ENCODE results near the gene AKAP12.

The AKAP12 gene

GRCh38 chr6:151325075-151326050 is 85.6 kb downstream of the AKAP12 start:
- Histone ChIP-seq H3K4me2 (ENCODE audit: low read length, poor library complexity, severe bottlenecking) (peak overlapping the region; percentile 89), H3K14ac (ENCODE audit: low read length in 2 of 2) (peak overlapping the region in 1 of 2 experiments; percentile 37), H3K4ac (ENCODE audit: low read depth in 1 of 2, low read length in 2 of 2) (peak overlapping the region; percentile 57 to 85), H2BK12ac (ENCODE audit: low read length in 2 of 2) (peak overlapping the region; percentile 46 to 92), H2AFZ (ENCODE audit: low read depth, low read length) (no peak overlapping the region), H3K79me1 (replicated peaks; ENCODE audit: low read length, poor library complexity, severe bottlenecking) (peaks cover 17% of the 10 kb centered on the region), H2BK5ac (ENCODE audit: low read depth, low read length, poor library complexity, severe bottlenecking) (no peak overlapping the region), H3K27ac (ENCODE audit: low read length, poor library complexity, severe bottlenecking) (peak overlapping the region; percentile 24), H3K23ac (ENCODE audit: low read length in 2 of 2) (peak overlapping the region in 1 of 2 experiments; percentile 10), H3K4me3 (ENCODE audit: insufficient read depth in 1 of 2, low read depth in 1 of 2, low read length in 2 of 2) (peak overlapping the region; percentile 72 to 87), H4K8ac (ENCODE audit: low read length) (peak overlapping the region; percentile 19), H2BK15ac (ENCODE audit: low read depth, poor library complexity, severe bottlenecking) (peak overlapping the region; percentile 44), H3K18ac (ENCODE audit: low read depth in 1 of 2, low read length in 2 of 2) (peak overlapping the region; percentile 64 to 88), H2AK5ac (ENCODE audit: low read length, severe bottlenecking) (no peak overlapping the region), H4K91ac (ENCODE audit: low read length) (peak overlapping the region; percentile 18), H3K36me3 (ENCODE audit: control insufficient read depth in 1 of 2, insufficient read depth in 2 of 2, low read depth in 1 of 2, low read length in 2 of 2) (peaks cover 4% of the 10 kb centered on the region in 2 experiments), H3K9ac (ENCODE audit: low read length) (peak overlapping the region; percentile 92), H2BK120ac (ENCODE audit: low read depth, low read length) (peak overlapping the region; percentile 64), H3K4me1 (ENCODE audit: control insufficient read depth, insufficient read depth, low read depth, low read length) (peaks cover 12% of the 10 kb centered on the region), H3K9me3 (ENCODE audit: control insufficient read depth, low read length) (no peaks in the 10 kb centered on the region), H3K27me3 (ENCODE audit: control insufficient read depth in 1 of 2, insufficient read depth in 1 of 2, low read length in 2 of 2) (no peaks in the 10 kb centered on the region)
- peak; percentile 68 for DNase-seq
- 28% methylated on average over 40 of the region's 46 CpGs for WGBS

GRCh38 chr6:151326116-151326825 is 86.5 kb downstream of the AKAP12 start:
- Histone ChIP-seq H3K4me2 (ENCODE audit: low read length, poor library complexity, severe bottlenecking) (peak overlapping the region; percentile 89), H3K79me1 (replicated peaks; ENCODE audit: low read length, poor library complexity, severe bottlenecking) (peaks cover 13% of the 10 kb centered on the region), H3K4me3 (ENCODE audit: insufficient read depth in 1 of 2, low read depth in 1 of 2, low read length in 2 of 2) (peak overlapping the region in 1 of 2 experiments; percentile 87), H2BK120ac (ENCODE audit: low read depth, low read length) (peak overlapping the region; percentile 64), H3K9me3 (ENCODE audit: control insufficient read depth, low read length) (no peaks in the 10 kb centered on the region), H2BK15ac (ENCODE audit: low read depth, poor library complexity, severe bottlenecking) (no peak overlapping the region), H2BK12ac (ENCODE audit: low read length in 2 of 2) (no peak overlapping the region), H3K9ac (ENCODE audit: low read length) (peak overlapping the region; percentile 92), H4K91ac (ENCODE audit: low read length) (no peak overlapping the region), H3K27ac (ENCODE audit: low read length, poor library complexity, severe bottlenecking) (peak overlapping the region; percentile 24), H3K14ac (ENCODE audit: low read length in 2 of 2) (no peak overlapping the region), H2BK5ac (ENCODE audit: low read depth, low read length, poor library complexity, severe bottlenecking) (no peak overlapping the region), H2AFZ (ENCODE audit: low read depth, low read length) (no peak overlapping the region), H3K23ac (ENCODE audit: low read length in 2 of 2) (no peak overlapping the region), H2AK5ac (ENCODE audit: low read length, severe bottlenecking) (no peak overlapping the region), H3K4me1 (ENCODE audit: control insufficient read depth, insufficient read depth, low read depth, low read length) (peaks cover 12% of the 10 kb centered on the region), H3K36me3 (ENCODE audit: control insufficient read depth in 1 of 2, insufficient read depth in 2 of 2, low read depth in 1 of 2, low read length in 2 of 2) (peaks cover under 1 to 4% of the 10 kb centered on the region in 2 experiments), H3K18ac (ENCODE audit: low read depth in 1 of 2, low read length in 2 of 2) (no peak overlapping the region), H4K8ac (ENCODE audit: low read length) (no peak overlapping the region), H3K27me3 (ENCODE audit: control insufficient read depth in 1 of 2, insufficient read depth in 1 of 2, low read length in 2 of 2) (no peaks in the 10 kb centered on the region), H3K4ac (ENCODE audit: low read depth in 1 of 2, low read length in 2 of 2) (no peak overlapping the region)
- DNase-seq: no peak
- WGBS: 86% methylated on average over 6 of the region's 8 CpGs

- no peak overlapping the region for H2BK15ac ChIP-seq (ENCODE audit: low read depth, poor library complexity, severe bottlenecking)
- no peak overlapping the region for H3K14ac ChIP-seq (ENCODE audit: low read length in 2 of 2)
- no peak overlapping the region for H3K23ac ChIP-seq (ENCODE audit: low read length in 2 of 2)
- no peak overlapping the region for H2AFZ ChIP-seq (ENCODE audit: low read depth, low read length)
- no peak overlapping the region for H2BK12ac ChIP-seq (ENCODE audit: low read length in 2 of 2)
- H3K4ac ChIP-seq (ENCODE audit: low read depth in 1 of 2, low read length in 2 of 2): no peak overlapping the region
- H2BK5ac ChIP-seq (ENCODE audit: low read depth, low read length, poor library complexity, severe bottlenecking): no peak overlapping the region
- peak overlapping the region in 1 of 2 experiments; percentile 25 for H3K4me3 ChIP-seq (ENCODE audit: insufficient read depth in 1 of 2, low read depth in 1 of 2, low read length in 2 of 2)
- H3K27me3 ChIP-seq (ENCODE audit: control insufficient read depth in 1 of 2, insufficient read depth in 1 of 2, low read length in 2 of 2): no peaks in the 10 kb centered on the region
- H3K18ac ChIP-seq (ENCODE audit: low read depth in 1 of 2, low read length in 2 of 2): no peak overlapping the region
- no peak overlapping the region for H3K27ac ChIP-seq (ENCODE audit: low read length, poor library complexity, severe bottlenecking)
- no peak for DNase-seq
- H3K36me3 ChIP-seq (ENCODE audit: control insufficient read depth in 1 of 2, insufficient read depth in 2 of 2, low read depth in 1 of 2, low read length in 2 of 2): peaks cover 0 to 4% of the 10 kb centered on the region in 2 experiments
- peaks cover 13% of the 10 kb centered on the region for H3K79me1 ChIP-seq (replicated peaks; ENCODE audit: low read length, poor library complexity, severe bottlenecking)
- no peak overlapping the region for H3K4me2 ChIP-seq (ENCODE audit: low read length, poor library complexity, severe bottlenecking)
- H4K91ac ChIP-seq (ENCODE audit: low read length): no peak overlapping the region
- no peak overlapping the region for H2BK120ac ChIP-seq (ENCODE audit: low read depth, low read length)
- no peaks in the 10 kb centered on the region for H3K9me3 ChIP-seq (ENCODE audit: control insufficient read depth, low read length)
- H3K9ac ChIP-seq (ENCODE audit: low read length): peak overlapping the region; percentile 40
- WGBS: 17% methylated on average over 2 of the region's 4 CpGs
- H4K8ac ChIP-seq (ENCODE audit: low read length): no peak overlapping the region
- H3K4me1 ChIP-seq (ENCODE audit: control insufficient read depth, insufficient read depth, low read depth, low read length): peaks cover 12% of the 10 kb centered on the region
- H2AK5ac ChIP-seq (ENCODE audit: low read length, severe bottlenecking): no peak overlapping the region
These were observed 87.3 kb downstream of the AKAP12 start for GRCh38 chr6:151327101-151327500.

Measured in mesenchymal stem cell (in vitro differentiated cells and primary cell).